Measurements from ENCODE around the gene CLK1.

- TF ChIP-seq SRF (CRISPR knock-in tag; IDR thresholded peaks at IDR 0.05), result no peak
- no peak for TF ChIP-seq GABPA (tag; conservative IDR thresholded peaks at IDR 0.05; ENCODE audit: low read depth)
- peak; percentile 78 to 92 (median 89) for TF ChIP-seq CTCF (IDR thresholded peaks at IDR 0.05 in 2 of 3, conservative IDR thresholded peaks at IDR 0.05 in 1 of 3; ENCODE audit: insufficient read depth in 2 of 3, low read depth in 1 of 3, low read length in 3 of 3)
- no peak for TF ChIP-seq ATF3 (IDR thresholded peaks at IDR 0.05)
- no peak for TF ChIP-seq ATF3 (CRISPR knock-in tag; conservative IDR thresholded peaks at IDR 0.05)
- no peak for TF ChIP-seq ZNF274 (IDR thresholded peaks at IDR 0.05; ENCODE audit: borderline replicate concordance, low read depth, low read length)
- no peak for TF ChIP-seq SMARCC2 (IDR thresholded peaks at IDR 0.05; ENCODE audit: low read depth)
- TF ChIP-seq ELF2 (CRISPR knock-in tag; IDR thresholded peaks at IDR 0.05), result no peak
- no peak for TF ChIP-seq POLR2A (conservative IDR thresholded peaks at IDR 0.05)
- TF ChIP-seq ADNP (tag; IDR thresholded peaks at IDR 0.05), result no peak
- no peak for TF ChIP-seq SMAD1 (IDR thresholded peaks at IDR 0.05; ENCODE audit: low read depth, low read length, partially characterized antibody)
- TF ChIP-seq ZBTB34 (CRISPR knock-in tag; IDR thresholded peaks at IDR 0.05), result no peak
These were observed 37.1 kb upstream of the CLK1 start for GRCh38 chr2:200901459-200902072.

Measured in K562 (cell line).